Panc1 (cell line): Measurements from ENCODE around the gene CEP63. TPM values are rescaled to one million over a fixed set of nuclear protein-coding genes. Genes with fewer than 3 reads are reported as not detected.

Source experiments
- total RNA-seq: library from RNA; stranded (reverse); gene quantifications from one replicate; pipeline ENCODE4 v1.2.1, GENCODE V29; 2021; ENCODE audit not compliant: unreplicated experiment

Gene CEP63
- total RNA-seq, 1 experiment from 2014 or later: 30.5 TPM

Other genes with a start within 250 kb of the CEP63 start
- gene RYK, start 235.2 kb upstream of the CEP63 start, total RNA-seq: 82.7 TPM
- gene AMOTL2, start 111.6 kb upstream of the CEP63 start, total RNA-seq: 146 TPM
- 68.8 TPM for gene ANAPC13, start 72 bp upstream of the CEP63 start, total RNA-seq
- not detected for gene KY, start 165.0 kb downstream of the CEP63 start, total RNA-seq